Caco-2 (cell line): ENCODE data around the gene SLC22A4. TPM values are rescaled to one million over a fixed set of nuclear protein-coding genes. Genes with fewer than 3 reads are reported as not detected.

Source experiments
- BruUV-seq: library from RNA; stranded (reverse); fragments of 400-500 nt; replicated peaks from 2 replicates; lab custom pipeline; 2021; lab: Mats Ljungman, UMichigan
- CTCF ChIA-PET: fragments of 300-600 bp; sonication (Branson Sonifier 250); formaldehyde crosslinking; loops from one replicate; lab custom pipeline; 2022; ENCODE audit warnings: antibody characterized with exemption; lab: Charles Lee
- POLR2A ChIA-PET: fragments of 300-600 bp; sonication (Branson Sonifier 250); formaldehyde crosslinking; loops from one replicate; lab custom pipeline; 2022; ENCODE audit warnings: antibody characterized with exemption; lab: Charles Lee
- DNase-seq, 2 experiments: peaks; one replicate each; pipeline versions ENCODE4 v3.0.0 to v3.0.0-alpha.2; 2020 to 2022
- H3K27me3 ChIP-seq: replicated peaks from 2 replicates; pipeline ENCODE4 v1.6.0; 2011; ENCODE audit warnings: low read length; ENCODE audit not compliant: control insufficient read depth, insufficient read depth
- H3K36me3 ChIP-seq: 2 replicates; pipeline ENCODE4 v1.5.1; 2011; ENCODE audit warnings: low read length; ENCODE audit not compliant: control insufficient read depth, insufficient read depth
- H3K4me1 ChIP-seq: fragments of 250-450 bp; sonication (Bioruptor Pico); 2 replicates; pipeline ENCODE4 v1.5.1; 2020; ENCODE audit warnings: mild to moderate bottlenecking
- H3K4me3 ChIP-seq: 2 replicates; pipeline ENCODE4 v1.5.1; 2011; ENCODE audit warnings: low read depth, mild to moderate bottlenecking, control low read depth, low read length
- H3K9me3 ChIP-seq: fragments of 250-450 bp; sonication (Bioruptor Pico); 2 replicates; pipeline ENCODE4 v1.5.1; 2020; ENCODE audit warnings: mild to moderate bottlenecking, moderate library complexity
- H3K27ac Mint-ChIP-seq: one replicate; pipeline ENCODE4 v1.8.0; 2022; ENCODE audit warnings: mixed read lengths; ENCODE audit not compliant: unreplicated experiment
- H3K27me3 Mint-ChIP-seq: one replicate; pipeline ENCODE4 v1.8.0; 2022; ENCODE audit warnings: mixed read lengths; ENCODE audit not compliant: insufficient read depth, unreplicated experiment
- H3K36me3 Mint-ChIP-seq: one replicate; pipeline ENCODE4 v1.8.0; 2022; ENCODE audit warnings: mild to moderate bottlenecking, mixed read lengths; ENCODE audit not compliant: insufficient read depth, unreplicated experiment
- H3K4me1 Mint-ChIP-seq: one replicate; pipeline ENCODE4 v1.8.0; 2022; ENCODE audit warnings: low read depth, mixed read lengths; ENCODE audit not compliant: unreplicated experiment
- H3K4me3 Mint-ChIP-seq: one replicate; pipeline ENCODE4 v1.8.0; 2022; ENCODE audit warnings: mild to moderate bottlenecking, moderate library complexity, mixed read lengths; ENCODE audit not compliant: unreplicated experiment
- H3K9me3 Mint-ChIP-seq: one replicate; pipeline ENCODE4 v1.8.0; 2022; ENCODE audit warnings: mixed read lengths; ENCODE audit not compliant: unreplicated experiment
- CTCF ChIP-seq, 2 experiments: fragments of 200-600 bp in 1 of 2; IDR thresholded peaks; 1 replicate in 1 of 2; 2 replicates in 1 of 2; pipeline versions ENCODE4 v1.5.1 to v1.8.0; 2011 to 2022; ENCODE audit warnings: antibody characterized with exemption in 1 of 2, control low read depth in 1 of 2, inconsistent platforms in 1 of 2, low read depth in 1 of 2, low read length in 1 of 2, mild to moderate bottlenecking in 1 of 2, moderate library complexity in 1 of 2; ENCODE audit not compliant: insufficient read depth in 1 of 2, severe bottlenecking in 1 of 2, unreplicated experiment in 1 of 2
- intact Hi-C: fragments of 100-400 bp; cut with micrococcal nuclease; formaldehyde crosslinking; loops from one replicate; pipeline ENCODE4 v1.10.0; 2022; ENCODE audit not compliant: unreplicated experiment
- total RNA-seq: library from RNA; stranded (reverse); gene quantifications from 2 replicates; pipeline ENCODE4 v1.2.3, GENCODE V29; 2022

Gene SLC22A4
- total RNA-seq, 1 experiment from 2014 or later: 1.5 TPM

GRCh38 chr5:132297211-132297940 is 3.2 kb downstream of the SLC22A4 start:
- TF ChIP-seq CTCF (IDR thresholded peaks at IDR 0.05; ENCODE audit: insufficient read depth in 1 of 2, low read depth in 1 of 2, low read length in 1 of 2, severe bottlenecking in 1 of 2, unreplicated experiment in 1 of 2): no peak
- Histone ChIP-seq H3K36me3 (no peaks in the 10 kb centered on the region), H3K9me3 (no peaks in the 10 kb centered on the region), H3K27me3 (no peaks in the 10 kb centered on the region), H3K4me1 (peaks cover 25% of the 10 kb centered on the region), H3K4me3 (no peak overlapping the region)
- no peak overlapping the region for H3K4me3 Mint-ChIP-seq
- no TSS peak for BruUV-seq
- peak overlapping the region; percentile 73 for H3K27ac Mint-ChIP-seq
- POLR2A ChIA-PET: interaction anchor here (0.6 to 1.1 kb wide), 2 partner anchors 68 to 272 kb away, joined by 4 to 5 read pairs; no protein-coding TSS in a partner anchor
- no peaks in the 10 kb centered on the region for H3K9me3 Mint-ChIP-seq
- peaks cover 18% of the 10 kb centered on the region for H3K36me3 Mint-ChIP-seq
- intact Hi-C loops: no loop called here
- H3K4me1 Mint-ChIP-seq: peaks cover 18% of the 10 kb centered on the region
- CTCF ChIA-PET: interaction anchor here (0.6 kb wide), 1 partner anchor 662 kb away, joined by 3 read pairs; no protein-coding TSS in a partner anchor
- H3K27me3 Mint-ChIP-seq: no peaks in the 10 kb centered on the region
- DNase-seq: no peak

GRCh38 chr5:132298298-132299212 is 4.4 kb downstream of the SLC22A4 start:
- DNase-seq: no peak
- peaks cover 15% of the 10 kb centered on the region for H3K36me3 Mint-ChIP-seq
- BruUV-seq: no TSS peak
- CTCF ChIA-PET: no interaction called here
- POLR2A ChIA-PET: no interaction called here
- no peaks in the 10 kb centered on the region for H3K27me3 Mint-ChIP-seq
- Histone ChIP-seq H3K4me1 (peaks cover 22% of the 10 kb centered on the region), H3K27me3 (no peaks in the 10 kb centered on the region), H3K36me3 (no peaks in the 10 kb centered on the region), H3K9me3 (no peaks in the 10 kb centered on the region), H3K4me3 (no peak overlapping the region)
- TF ChIP-seq CTCF (IDR thresholded peaks at IDR 0.05; ENCODE audit: insufficient read depth in 1 of 2, low read depth in 1 of 2, low read length in 1 of 2, severe bottlenecking in 1 of 2, unreplicated experiment in 1 of 2): no peak
- no peaks in the 10 kb centered on the region for H3K9me3 Mint-ChIP-seq
- no peak overlapping the region for H3K4me3 Mint-ChIP-seq
- H3K4me1 Mint-ChIP-seq: peaks cover 12% of the 10 kb centered on the region
- intact Hi-C loops: no loop called here
- H3K27ac Mint-ChIP-seq: no peak overlapping the region

- POLR2A ChIA-PET: no interaction called here
- no peak for DNase-seq
- Histone ChIP-seq H3K4me3 (no peak overlapping the region), H3K9me3 (no peaks in the 10 kb centered on the region), H3K4me1 (peaks cover 22% of the 10 kb centered on the region), H3K36me3 (no peaks in the 10 kb centered on the region), H3K27me3 (no peaks in the 10 kb centered on the region)
- CTCF ChIA-PET: no interaction called here
- intact Hi-C loops: loop anchor here (5.0 kb wide), 1 partner anchor 518 kb away; no protein-coding TSS in a partner anchor
- Mint-ChIP-seq H3K27me3 (no peaks in the 10 kb centered on the region), H3K9me3 (peaks cover 4% of the 10 kb centered on the region), H3K4me3 (no peak overlapping the region), H3K4me1 (peaks cover 12% of the 10 kb centered on the region), H3K36me3 (peaks cover 3% of the 10 kb centered on the region), H3K27ac (no peak overlapping the region)
- BruUV-seq: no TSS peak
- TF ChIP-seq CTCF (IDR thresholded peaks at IDR 0.05; ENCODE audit: insufficient read depth in 1 of 2, low read depth in 1 of 2, low read length in 1 of 2, severe bottlenecking in 1 of 2, unreplicated experiment in 1 of 2): no peak
Observed at GRCh38 chr5:132299917-132300316, 5.7 kb downstream of the SLC22A4 start.
